Stimulated activated CD8-positive, alpha-beta memory T cell treated with anti-CD3 and anti-CD28 coated beads, Interleukin-7, amount 100 ng/mL, for 1 hour (primary cell): ENCODE results near the gene SUMO2.
"Not testable (repeated sequence)": the region's sequence is repeated elsewhere in the genome, so short reads cannot be mapped to it uniquely, and the experiment has no call there.

Experiments used
- DNase-seq, 2 donors: peaks; one replicate each; pipeline ENCODE4 v3.0.0-alpha.2; 2020; ENCODE audit warnings: low read depth in 2 of 2

The SUMO2 gene

GRCh38 chr17:75182569-75183436 lies at the start of gene SUMO2:
SUMO2 (minus strand) TSS chr17:75182959; CDS start chr17:75182834, 125 bp downstream.
- peak; percentile 92 to 94 for DNase-seq

GRCh38 chr17:75231741-75232464 lies 49.1 kb upstream of the SUMO2 start:
- DNase-seq = no peak

- DNase-seq = no peak
Observed at GRCh38 chr17:75231071-75231470, 48.3 kb upstream of the SUMO2 start.

- DNase-seq = no peak
Observed at GRCh38 chr17:75228847-75229246, 46.1 kb upstream of the SUMO2 start.

GRCh38 chr17:75228305-75228704 lies 45.5 kb upstream of the SUMO2 start:
- no peak for DNase-seq

- no peak for DNase-seq
Observed at GRCh38 chr17:75227729-75228128, 45.0 kb upstream of the SUMO2 start.

GRCh38 chr17:75225016-75225415 lies 42.3 kb upstream of the SUMO2 start:
- DNase-seq = no peak

GRCh38 chr17:75219815-75220214 lies 37.1 kb upstream of the SUMO2 start:
- DNase-seq = no peak

GRCh38 chr17:75218131-75218530 lies 35.4 kb upstream of the SUMO2 start:
- no peak for DNase-seq

GRCh38 chr17:75209061-75209460 lies 26.3 kb upstream of the SUMO2 start:
- DNase-seq = no peak

GRCh38 chr17:75208161-75208560 lies 25.4 kb upstream of the SUMO2 start:
- no peak for DNase-seq

- DNase-seq = no peak
Observed at GRCh38 chr17:75207760-75208159, 25.0 kb upstream of the SUMO2 start.

- not testable (repeated sequence) for DNase-seq
Observed at GRCh38 chr17:75207050-75207407, 24.3 kb upstream of the SUMO2 start.

- DNase-seq = no peak
Observed at GRCh38 chr17:75205793-75206163, 23.0 kb upstream of the SUMO2 start.

- peak; percentile 85 to 86 for DNase-seq
Observed at GRCh38 chr17:75205037-75205792, 22.5 kb upstream of the SUMO2 start, which contains the start of gene NUP85. NUP85 (plus strand) TSS chr17:75205679; CDS start chr17:75205762, 83 bp downstream.

- no peak for DNase-seq
Observed at GRCh38 chr17:75199886-75200618, 17.3 kb upstream of the SUMO2 start.

- no peak for DNase-seq
Observed at GRCh38 chr17:75194879-75195278, 12.1 kb upstream of the SUMO2 start.

- DNase-seq = no peak
Observed at GRCh38 chr17:75191584-75191983, 8.8 kb upstream of the SUMO2 start.

GRCh38 chr17:75188614-75189013 lies 5.9 kb upstream of the SUMO2 start:
- no peak for DNase-seq

- no peak for DNase-seq
Observed at GRCh38 chr17:75183999-75184884, 1.5 kb upstream of the SUMO2 start.

- DNase-seq = no peak
Observed at GRCh38 chr17:75182319-75182568, 515 bp downstream of the SUMO2 start.
